GM12878 (cell line): ENCODE measurements around the gene PCGF1. TPM values are rescaled to one million over a fixed set of nuclear protein-coding genes. Genes with fewer than 3 reads are reported as not detected.

Experiments
- ASH2L ChIP-seq: fragments of 300-600, 200-600 bp; sonication (generic); IDR thresholded peaks from 2 replicates; pipeline ENCODE4 v1.6.1; 2017; ENCODE audit warnings: low read depth, mild to moderate bottlenecking, borderline replicate concordance
- BRCA1 ChIP-seq: IDR thresholded peaks from 2 replicates; pipeline ENCODE4 v1.6.1; 2011; ENCODE audit warnings: low read depth, low read length, improper control_type of control experiment
- CREB1 ChIP-seq: IDR thresholded peaks from 2 replicates; pipeline ENCODE4 v1.6.1; 2012; ENCODE audit warnings: low read depth, mild to moderate bottlenecking, inconsistent platforms
- CTCF ChIP-seq, 3 experiments: IDR thresholded peaks in 2 of 3; conservative IDR thresholded peaks in 1 of 3; 2 replicates each; pipeline ENCODE4 v1.5.1; 2011; ENCODE audit warnings: low read depth in 3 of 3, low read length in 3 of 3, mild to moderate bottlenecking in 3 of 3, control low read depth in 2 of 3, moderate library complexity in 2 of 3, inconsistent platforms in 1 of 3, mixed read lengths in 1 of 3; ENCODE audit not compliant: control insufficient read depth in 2 of 3, insufficient read depth in 1 of 3; ENCODE audit errors: extremely low read depth in 1 of 3
- E2F4 ChIP-seq: IDR thresholded peaks from 2 replicates; pipeline ENCODE4 v1.6.1; 2012; ENCODE audit warnings: low read depth, low read length, improper control_type of control experiment
- E2F8 ChIP-seq: fragments of 450-650 bp; IDR thresholded peaks from 2 replicates; pipeline ENCODE4 v1.6.1; 2018; ENCODE audit warnings: mild to moderate bottlenecking, low read depth, moderate library complexity; ENCODE audit not compliant: partially characterized antibody
- FOS ChIP-seq: IDR thresholded peaks from 3 replicates; pipeline ENCODE4 v1.6.1; 2011; ENCODE audit warnings: borderline replicate concordance; ENCODE audit not compliant: insufficient read length; ENCODE audit errors: extremely low read depth
- IKZF2 ChIP-seq, 2 experiments: fragments of 450-650 bp; IDR thresholded peaks; 2 replicates each; pipeline ENCODE4 v1.6.1; 2017; ENCODE audit warnings: mild to moderate bottlenecking in 2 of 2, moderate library complexity in 2 of 2
- KLF5 ChIP-seq: fragments of 450-650 bp; IDR thresholded peaks from 2 replicates; pipeline ENCODE4 v1.6.1; 2014; ENCODE audit warnings: mild to moderate bottlenecking; ENCODE audit not compliant: partially characterized antibody
- MYC ChIP-seq: IDR thresholded peaks from 2 replicates; pipeline ENCODE4 v1.6.1; 2011; ENCODE audit warnings: mild to moderate bottlenecking, low read length, moderate library complexity, inconsistent platforms; ENCODE audit not compliant: insufficient read depth, insufficient replicate concordance, insufficient read length, severe bottlenecking
- NBN ChIP-seq: fragments of 450-650 bp; IDR thresholded peaks from 2 replicates; pipeline ENCODE4 v1.6.1; 2016
- NFXL1 ChIP-seq: fragments of 450-650 bp; IDR thresholded peaks from 2 replicates; pipeline ENCODE4 v1.6.1; 2017; ENCODE audit warnings: antibody characterized with exemption, mild to moderate bottlenecking, borderline replicate concordance
- NFYB ChIP-seq: IDR thresholded peaks from 2 replicates; pipeline ENCODE4 v1.6.1; 2011; ENCODE audit warnings: low read depth, mild to moderate bottlenecking, low read length, improper control_type of control experiment, moderate library complexity; ENCODE audit not compliant: insufficient read depth
- POLR2AphosphoS2 ChIP-seq: IDR thresholded peaks from 2 replicates; pipeline ENCODE4 v1.6.1; 2011; ENCODE audit warnings: low read depth, mild to moderate bottlenecking, low read length, improper control_type of control experiment, moderate library complexity
- RAD21 ChIP-seq: IDR thresholded peaks from 2 replicates; pipeline ENCODE4 v1.6.1; 2011; ENCODE audit warnings: mild to moderate bottlenecking, low read depth, low read length, moderate library complexity; ENCODE audit not compliant: insufficient read depth
- SMC3 ChIP-seq: IDR thresholded peaks from 2 replicates; pipeline ENCODE4 v1.6.1; 2011; ENCODE audit warnings: low read length, improper control_type of control experiment, borderline replicate concordance
- SUZ12 ChIP-seq: fragments of 200-600 bp; sonication (generic); IDR thresholded peaks from one replicate; pipeline ENCODE4 v1.6.1; 2018; ENCODE audit warnings: antibody characterized with exemption, mild to moderate bottlenecking; ENCODE audit not compliant: unreplicated experiment
- ZNF592 ChIP-seq: fragments of 450-650 bp; IDR thresholded peaks from 2 replicates; pipeline ENCODE4 v1.6.1; 2017; ENCODE audit warnings: mild to moderate bottlenecking, moderate library complexity
- ZZZ3 ChIP-seq: IDR thresholded peaks from 2 replicates; pipeline ENCODE4 v1.6.1; 2011; ENCODE audit warnings: low read depth; ENCODE audit not compliant: control insufficient read depth, insufficient read length
- polyA plus RNA-seq, 11 experiments: library from polyadenylated mRNA; depleted of rRNA in 4 of 11; unstranded in 6 of 11; stranded (reverse) in 5 of 11; fragments of >200 nt; fragmentation: Nextera tagmentation in 4 of 11; fragmentation: Illumina TruSeq in 1 of 11; extraction: Ambion mirVana in 4 of 11; extraction: Trizol in 1 of 11; gene quantifications; 1 replicate in 1 of 11; 2 replicates in 10 of 11; pipeline versions ENCODE4 v1.2.1 to v1.2.3, GENCODE V29; 2011 to 2016; ENCODE audit warnings: inconsistent platforms in 2 of 11, missing spikeins in 2 of 11, low read depth in 1 of 11
- total RNA-seq, 4 experiments: library from RNA; depleted of rRNA in 3 of 4; stranded (reverse); fragments of >200 nt in 3 of 4; fragmentation: Illumina TruSeq in 1 of 4; extraction: Trizol in 1 of 4; gene quantifications; 2 replicates each; pipeline versions ENCODE4 v1.2.1 to v1.2.3, GENCODE V29; 2013 to 2021

PCGF1 gene
- total and polyA plus RNA-seq, 10 of the 15 experiments (the other 5 are each of a cell fraction or from before 2014, with no cell fraction given): 23.1 to 50.8 (median 27.4) TPM

- no peak for TF ChIP-seq ZNF592
- no peak for TF ChIP-seq SUZ12
- TF ChIP-seq RAD21: no peak
- no peak for TF ChIP-seq E2F4
- TF ChIP-seq CTCF (IDR thresholded peaks at IDR 0.05 in 2 of 3, conservative IDR thresholded peaks at IDR 0.05 in 1 of 3; ENCODE audit: control insufficient read depth in 2 of 3, extremely low read depth in 1 of 3, insufficient read depth in 1 of 3, low read depth in 3 of 3, low read length in 3 of 3): no peak
- TF ChIP-seq FOS: peak; percentile 78
- TF ChIP-seq CREB1: peak; percentile 92
- no peak for TF ChIP-seq KLF5
- TF ChIP-seq NFYB: peak; percentile 91
- TF ChIP-seq ASH2L: no peak
- no peak for TF ChIP-seq NFXL1
- no peak for TF ChIP-seq NBN
- TF ChIP-seq ZZZ3: no peak
- TF ChIP-seq MYC: no peak
- no peak for TF ChIP-seq SMC3
- no peak for TF ChIP-seq IKZF2 (IDR thresholded peaks at IDR 0.05)
- peak; percentile 83 for TF ChIP-seq POLR2AphosphoS2
- no peak for TF ChIP-seq E2F8
- TF ChIP-seq BRCA1: no peak
Observed at GRCh38 chr2:74458132-74458937, 49.2 kb downstream of the PCGF1 start, which contains the start of gene WBP1 (continued).
